ENCODE results near the gene DUSP22.

DNA sequence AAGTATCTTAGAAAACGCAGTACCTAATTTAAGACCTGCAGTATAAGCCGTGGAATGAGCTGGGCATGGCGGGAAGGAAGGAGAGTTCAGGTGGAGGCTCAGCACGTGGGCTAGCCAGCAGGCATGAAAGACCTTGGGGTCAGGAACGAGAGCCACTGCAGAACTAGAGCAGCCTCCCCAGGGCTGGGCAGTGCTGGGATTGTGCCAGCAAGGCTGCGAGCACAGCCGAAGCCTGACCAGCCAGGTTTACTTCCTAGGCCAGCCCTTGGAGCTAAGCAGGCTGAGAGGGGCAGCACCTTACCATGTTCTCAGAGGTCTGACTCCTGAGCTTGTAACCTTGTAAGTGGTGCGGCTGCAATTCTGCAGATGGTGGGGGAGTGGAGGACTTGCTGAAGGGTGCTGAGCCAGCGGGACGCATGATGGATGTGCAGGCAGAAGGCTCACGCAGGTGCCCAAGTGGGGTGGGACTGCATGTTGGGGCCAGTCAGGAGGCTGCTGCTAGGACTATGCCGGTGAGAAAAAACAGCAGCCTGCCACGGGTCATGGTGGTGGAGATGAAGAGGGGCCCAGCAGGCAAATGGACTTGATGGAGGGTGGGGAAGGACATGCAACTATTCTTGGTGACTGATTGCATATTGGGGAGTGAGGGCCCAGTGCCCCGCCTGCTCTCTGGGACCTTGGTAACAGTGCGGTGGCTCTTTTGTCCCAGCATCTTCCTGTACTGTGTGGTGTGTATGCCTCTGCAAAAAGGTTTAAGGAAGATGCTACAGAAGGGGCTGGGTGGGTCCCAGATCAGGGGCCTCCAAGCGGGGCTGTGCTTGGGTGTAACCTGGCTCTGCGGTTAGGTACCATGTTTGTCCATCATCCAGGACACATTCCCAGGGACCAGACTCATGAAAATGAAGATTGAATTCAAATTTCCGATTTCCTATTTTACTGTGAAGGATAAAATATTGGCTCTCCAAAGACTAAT is 61.6 kb downstream of the DUSP22 start:
- TF ChIP-seq ETV5 (CRISPR knock-in tag; IDR thresholded peaks at IDR 0.05; ENCODE audit: low read depth) (no peak), EZH2 (IDR thresholded peaks at IDR 0.05; ENCODE audit: borderline replicate concordance, low read depth, low read length) (no peak), ZNF133 (CRISPR knock-in tag; IDR thresholded peaks at IDR 0.05) (no peak), POLR2A (conservative IDR thresholded peaks at IDR 0.05) (no peak), JUN (IDR thresholded peaks at IDR 0.05; ENCODE audit: borderline replicate concordance, low read depth, low read length) (no peak), JUN (CRISPR knock-in tag; IDR thresholded peaks at IDR 0.05; ENCODE audit: borderline replicate concordance) (no peak), BMI1 (IDR thresholded peaks at IDR 0.05; ENCODE audit: low read length) (no peak), RAD21 (CRISPR knock-in tag; conservative IDR thresholded peaks at IDR 0.05 in 1 of 2, IDR thresholded peaks at IDR 0.05 in 1 of 2) (no peak)
